Esophagus muscularis mucosa (tissue), 4 donors: ENCODE measurements around the gene HSPA4. TPM values are rescaled to one million over a fixed set of nuclear protein-coding genes. Genes with fewer than 3 reads are reported as not detected.

ENCODE experiments used
- DNase-seq: peaks from one replicate; pipeline ENCODE4 v3.0.0-alpha.2; 2017; ENCODE audit errors: extremely low spot score
- H3K27ac ChIP-seq, 4 donors: fragments of 200-600 bp; sonication (generic); replicated peaks in 1 of 4; 1 replicate in 3 of 4; 2 replicates in 1 of 4; pipeline ENCODE4 v1.5.1; 2016 to 2019; ENCODE audit warnings: mild to moderate bottlenecking in 1 of 4
- H3K27me3 ChIP-seq, 4 donors: fragments of 200-600 bp; sonication (generic); one replicate each; pipeline versions ENCODE4 v1.5.1 to v1.6.0; 2016 to 2019
- H3K36me3 ChIP-seq, 4 donors: fragments of 200-600 bp; sonication (generic); one replicate each; pipeline ENCODE4 v1.5.1; 2016 to 2019
- H3K4me1 ChIP-seq, 4 donors: fragments of 200-600 bp; sonication (generic); one replicate each; pipeline ENCODE4 v1.5.1; 2016 to 2019
- H3K4me3 ChIP-seq, 4 donors: fragments of 200-600 bp; sonication (generic); 1 replicate in 2 of 4; 2 replicates in 2 of 4; pipeline ENCODE4 v1.5.1; 2016 to 2019; ENCODE audit warnings: mild to moderate bottlenecking in 4 of 4, moderate library complexity in 1 of 4
- H3K9me3 ChIP-seq, 4 donors: fragments of 200-600 bp; sonication (generic); 1 replicate in 3 of 4; 2 replicates in 1 of 4; pipeline ENCODE4 v1.5.1; 2016 to 2019
- CTCF ChIP-seq, 3 experiments: fragments of 200-600 bp in 2 of 3; fragments of 450-650 bp in 1 of 3; sonication (generic) in 2 of 3; IDR thresholded peaks; one replicate each; pipeline ENCODE4 v1.5.1; 2017 to 2019; ENCODE audit warnings: antibody characterized with exemption in 3 of 3, mild to moderate bottlenecking in 2 of 3, moderate library complexity in 1 of 3
- EP300 ChIP-seq: sonication (generic); formaldehyde crosslinking; IDR thresholded peaks from one replicate; pipeline ENCODE4 v1.6.1; 2017; ENCODE audit warnings: antibody characterized with exemption
- POLR2A ChIP-seq: fragments of 450-650 bp; IDR thresholded peaks from one replicate; pipeline ENCODE4 v1.6.1; 2017; ENCODE audit warnings: antibody characterized with exemption, moderate library complexity, mild to moderate bottlenecking, low read depth
- POLR2AphosphoS5 ChIP-seq, 2 donors: sonication (generic); formaldehyde crosslinking; IDR thresholded peaks; one replicate each; pipeline ENCODE4 v1.6.1; 2017; ENCODE audit warnings: antibody characterized with exemption in 2 of 2
- WGBS: methylation state at CpG from one replicate; pipeline ENCODE4 v1.1.5; 2018; 5-methylcytosine and 5-hydroxymethylcytosine counted together
- intact Hi-C: fragments of 100-400 bp; cut with DNase I; formaldehyde crosslinking; loops from one replicate; pipeline ENCODE4 v1.15.1; 2023
- small RNA-seq, 3 donors: library from RNA; depleted of rRNA; stranded (forward); fragments of <200 nt; gene quantifications; one replicate each; pipeline ENCODE3, GENCODE V24; 2016
- total RNA-seq, 4 donors: library from RNA; depleted of rRNA; stranded (reverse); fragments of >200 nt; gene quantifications; one replicate each; pipeline versions ENCODE4 v1.1.0 to v1.2.1, GENCODE V29; 2016

Gene HSPA4
- total RNA-seq, 4 donors from 2014 or later, result 54.1 to 65.2 (median 55.3) TPM

GRCh38 chr5:133155326-133155969, 103.6 kb downstream of the HSPA4 start:
- TF ChIP-seq EP300 (no peak), CTCF (IDR thresholded peaks at IDR 0.05) (no peak), POLR2A (no peak), POLR2AphosphoS5 (IDR thresholded peaks at IDR 0.05) (no peak)
- Histone ChIP-seq H3K36me3 (no peaks in the 10 kb centered on the region), H3K27me3 (no peaks in the 10 kb centered on the region), H3K4me1 (no peaks in the 10 kb centered on the region), H3K9me3 (no peaks in the 10 kb centered on the region), H3K27ac (no peak overlapping the region), H3K4me3 (no peak overlapping the region)
- no peak for DNase-seq
- intact Hi-C loops, result no loop called here
- WGBS, result 51% methylated on average over 4 of the region's 4 CpGs

Small RNA genes lying within 50 kb of the gene (small RNA-seq; reads per million reads assigned to genes)
- 0 reads per million in 3 donors for gene AC113410.1
- 0 to 0.19 (median 0) reads per million in 3 donors for gene AC113410.3

Other genes with a start within 250 kb of the HSPA4 start
- under 1 TPM; 0.06 to 0.83 (median 0.15) TPM for gene SOWAHA, start 238.7 kb upstream of the HSPA4 start, total RNA-seq
- gene SHROOM1, start 221.4 kb upstream of the HSPA4 start, total RNA-seq, result 10 to 100 TPM in 3 of 4 donors, 1 to 10 TPM in 1; 4.5 to 21.2 (median 13.1) TPM
- 1 to 10 TPM in 1 of 4 donors, under 1 TPM in 2, not detected in 1; under 0.01 to 1.4 (median 0.23) TPM for gene GDF9, start 185.5 kb upstream of the HSPA4 start, total RNA-seq
- 100 to 1,000 TPM; 113 to 184 (median 126) TPM for gene UQCRQ, start 185.4 kb upstream of the HSPA4 start, total RNA-seq
- gene LEAP2, start 178.3 kb upstream of the HSPA4 start, total RNA-seq, result 1 to 10 TPM in 1 of 4 donors, under 1 TPM in 2, not detected in 1; 0.23 to 1.2 (median 0.26) TPM
- 10 to 100 TPM; 56.1 to 74.1 (median 63.0) TPM for gene AFF4, start 88.4 kb upstream of the HSPA4 start, total RNA-seq
- 10 to 100 TPM in 2 of 4 donors, 1 to 10 TPM in 2; 8.6 to 40.8 (median 13.1) TPM for gene ZCCHC10, start 25.5 kb upstream of the HSPA4 start, total RNA-seq